Activated T-cell treated with anti-CD3 and anti-CD28 coated beads for 4 hours (primary cell): ENCODE data around the gene RIMS4.
"Not testable (repeated sequence)": the region's sequence is repeated elsewhere in the genome, so short reads cannot be mapped to it uniquely, and the experiment has no call there.

Experiments used
- DNase-seq: peaks from one replicate; pipeline ENCODE4 v3.0.0-alpha.2; 2020

Gene RIMS4

DNA sequence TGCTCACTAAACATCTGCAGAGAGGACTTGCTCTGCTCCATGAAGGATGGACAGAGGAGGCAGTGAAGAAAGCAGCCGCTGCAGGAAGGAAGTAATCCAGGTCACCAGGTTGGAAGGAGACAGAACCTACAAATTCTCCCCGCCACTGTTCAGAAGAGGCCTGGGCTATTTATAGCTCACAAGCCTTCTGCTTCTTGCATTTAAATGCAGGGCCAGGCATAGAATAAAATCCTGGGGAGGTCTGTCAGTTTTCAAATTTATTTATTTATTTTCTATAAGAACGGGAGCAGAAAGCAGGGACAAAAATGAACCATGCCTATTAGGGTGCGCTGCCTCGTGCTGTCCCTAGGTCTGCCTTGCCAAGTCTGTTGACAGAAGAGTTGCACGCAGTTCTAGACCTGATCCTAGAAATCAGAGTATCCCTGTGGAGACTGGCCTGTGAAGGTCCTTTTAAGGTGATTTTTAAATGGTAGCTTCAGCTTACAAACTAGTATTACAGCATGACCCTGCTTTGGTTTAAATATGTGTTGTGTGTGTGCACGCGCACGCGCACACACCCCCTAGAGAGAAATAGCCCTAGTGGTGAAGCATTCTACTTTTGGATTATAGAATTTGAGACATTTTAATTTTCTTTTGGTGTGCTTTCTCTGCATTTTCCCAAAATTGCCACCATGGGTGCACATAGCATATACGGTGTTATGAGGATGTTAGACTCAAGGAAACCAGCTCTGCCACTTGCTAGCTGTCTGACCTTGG, 19.5 kb downstream of the RIMS4 start:
- no peak for DNase-seq

GRCh38 chr20:44788706-44789456, 21.5 kb downstream of the RIMS4 start:
- DNase-seq: no peak

GRCh38 chr20:44787299-44787698, 23.0 kb downstream of the RIMS4 start:
- no peak for DNase-seq

DNA sequence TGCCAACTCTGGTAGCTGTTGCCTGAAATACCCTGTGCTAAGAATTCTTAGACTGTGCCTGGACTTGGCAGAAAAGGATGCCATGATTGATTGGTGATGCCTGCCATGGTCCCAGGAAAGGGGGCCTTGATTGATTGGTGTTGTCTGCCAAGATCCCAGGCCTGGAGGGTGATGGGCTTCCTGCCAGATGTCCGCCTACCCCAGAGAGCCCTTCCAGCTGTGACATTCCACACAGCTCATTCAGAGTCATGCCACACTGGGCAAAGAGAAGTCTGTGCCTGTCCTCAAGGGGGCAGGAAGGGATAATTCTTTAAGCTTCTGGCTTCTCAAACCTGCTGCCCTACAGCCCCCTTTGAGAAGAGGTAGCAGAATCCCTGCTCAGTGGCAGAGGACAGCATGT, 24.6 kb downstream of the RIMS4 start:
- DNase-seq: no peak

DNA sequence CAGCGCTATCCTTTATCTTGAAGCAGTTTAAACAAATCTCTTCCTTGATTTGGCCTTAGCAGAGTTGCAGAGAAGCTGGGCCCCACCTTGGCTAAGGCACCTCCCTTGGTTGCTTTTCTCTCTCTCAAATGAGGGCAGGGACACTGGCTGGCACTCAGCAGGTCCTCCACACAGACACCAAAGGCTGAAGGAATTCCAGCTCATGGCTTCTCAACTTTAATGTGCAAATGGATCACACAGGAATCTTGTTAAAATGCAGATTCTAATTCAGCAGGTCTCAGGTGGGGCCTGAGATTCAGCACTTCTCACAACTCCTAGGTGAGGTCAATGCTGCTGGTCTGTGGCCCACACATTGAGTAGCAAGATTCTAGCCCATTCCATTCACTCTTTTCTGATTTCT, 25.7 kb downstream of the RIMS4 start:
- DNase-seq: no peak

DNA sequence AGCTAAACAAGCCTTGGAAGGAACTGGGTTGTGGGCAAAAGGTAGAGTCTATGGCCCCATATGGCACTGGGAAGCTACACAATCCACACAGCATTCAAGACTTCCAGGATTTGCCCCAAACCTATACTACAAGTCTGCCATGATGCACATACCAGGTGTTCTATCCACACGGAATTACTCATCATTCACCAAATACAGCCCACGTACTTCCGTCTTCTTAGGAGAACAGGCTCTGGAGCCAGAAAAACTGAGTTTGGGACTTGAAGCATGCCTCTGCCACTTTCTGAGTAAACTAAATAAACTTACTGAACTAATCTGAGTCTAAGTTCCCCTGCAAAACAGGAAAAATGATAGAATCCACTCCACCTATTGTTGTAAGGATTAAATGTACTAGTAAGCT, 28.6 kb downstream of the RIMS4 start:
- no peak for DNase-seq

DNA sequence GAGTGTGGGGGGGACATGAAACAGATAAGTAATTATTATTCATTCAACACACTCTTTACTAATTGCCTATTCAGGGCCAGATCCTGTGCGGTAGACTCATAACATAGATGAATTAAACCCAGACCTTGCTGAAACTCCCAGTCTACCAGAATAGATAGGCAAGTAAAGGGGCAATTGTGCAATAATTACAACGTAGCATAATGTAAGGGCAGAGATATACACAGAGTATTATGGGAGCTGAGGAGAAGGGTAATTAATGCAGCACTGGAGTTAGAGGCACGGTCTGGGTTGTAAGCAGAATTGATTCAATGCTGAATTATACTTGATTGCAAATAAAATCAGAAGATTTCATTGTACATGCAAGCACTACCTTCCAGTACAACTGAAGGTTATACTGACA, 29.2 kb downstream of the RIMS4 start:
- DNase-seq: no peak

DNA sequence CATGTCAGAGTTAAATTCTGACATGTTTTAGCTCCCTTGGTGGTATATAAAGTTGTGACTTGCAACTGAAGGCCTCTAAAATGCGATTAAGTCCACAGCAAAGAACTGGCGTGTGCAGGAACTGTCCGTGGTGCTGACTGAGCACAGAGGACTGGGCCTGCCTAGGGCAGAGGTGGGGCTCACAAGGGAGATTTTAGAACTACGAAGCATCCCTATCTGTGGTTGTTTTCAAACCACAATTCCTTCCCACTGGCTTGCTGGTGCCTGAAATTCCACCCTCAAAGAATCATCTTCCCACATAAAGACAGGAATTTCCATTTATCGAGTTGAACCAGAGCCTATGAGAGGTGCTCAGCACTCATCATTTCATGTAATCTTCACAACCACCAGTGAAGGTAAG, 30.1 kb downstream of the RIMS4 start:
- no peak for DNase-seq

DNA sequence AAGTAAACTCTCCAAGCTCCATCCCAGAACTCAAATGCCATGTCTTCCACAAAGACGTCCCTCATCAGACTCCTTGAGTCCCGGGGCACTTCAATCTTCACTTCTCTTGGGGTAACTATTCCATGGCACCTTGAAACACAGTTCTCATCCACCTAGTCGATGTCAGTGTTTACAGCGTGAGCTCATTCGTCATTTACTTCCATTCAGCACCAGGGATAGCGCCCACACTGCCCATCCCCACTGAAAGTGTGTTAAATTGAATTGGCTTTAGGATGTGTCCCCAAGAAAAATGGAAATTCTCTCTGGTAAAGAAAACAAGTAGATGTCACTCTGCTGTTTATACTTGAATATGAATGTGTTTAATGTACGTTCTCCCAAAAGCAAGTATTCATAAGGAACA, 33.4 kb downstream of the RIMS4 start:
- DNase-seq: no peak

- DNase-seq: no peak
Observed at GRCh38 chr20:44773070-44773829, 37.1 kb downstream of the RIMS4 start.

GRCh38 chr20:44772636-44773035, 37.7 kb downstream of the RIMS4 start:
- no peak for DNase-seq

- no peak for DNase-seq
Observed at GRCh38 chr20:44771172-44771535, 39.2 kb downstream of the RIMS4 start.

DNA sequence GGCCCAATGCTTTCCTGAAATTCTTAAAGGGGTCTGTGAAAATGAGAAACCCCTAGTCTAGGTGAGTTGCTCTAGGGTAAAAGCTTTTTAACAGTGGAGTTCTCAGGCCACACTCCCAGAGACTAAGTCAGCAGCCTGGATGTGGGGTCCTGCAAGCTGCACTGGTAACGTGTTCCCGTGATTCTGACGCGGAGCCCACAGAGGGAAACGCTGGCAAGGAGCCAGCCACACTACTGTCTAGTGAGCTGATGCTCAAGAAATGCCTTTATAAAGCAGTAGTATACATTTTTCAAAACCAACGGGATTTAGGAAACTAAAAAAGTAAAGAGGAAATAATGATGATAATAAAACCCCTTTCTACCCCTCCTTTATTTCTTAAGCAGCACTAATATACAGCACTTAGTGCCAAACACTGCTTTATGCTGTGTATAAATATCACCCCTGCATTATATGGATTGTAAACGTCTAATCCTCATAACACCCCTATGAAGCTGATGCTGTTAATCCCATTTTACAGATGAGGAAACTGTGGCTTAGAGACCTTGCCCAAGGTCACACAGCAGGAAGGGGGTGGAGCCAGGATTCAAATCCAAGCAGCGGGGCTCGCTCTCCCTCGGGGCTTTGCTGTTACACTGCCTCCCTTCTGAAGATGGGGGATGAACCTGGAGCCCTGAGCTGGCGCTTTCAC, 39.7 kb downstream of the RIMS4 start:
- no peak for DNase-seq

DNA sequence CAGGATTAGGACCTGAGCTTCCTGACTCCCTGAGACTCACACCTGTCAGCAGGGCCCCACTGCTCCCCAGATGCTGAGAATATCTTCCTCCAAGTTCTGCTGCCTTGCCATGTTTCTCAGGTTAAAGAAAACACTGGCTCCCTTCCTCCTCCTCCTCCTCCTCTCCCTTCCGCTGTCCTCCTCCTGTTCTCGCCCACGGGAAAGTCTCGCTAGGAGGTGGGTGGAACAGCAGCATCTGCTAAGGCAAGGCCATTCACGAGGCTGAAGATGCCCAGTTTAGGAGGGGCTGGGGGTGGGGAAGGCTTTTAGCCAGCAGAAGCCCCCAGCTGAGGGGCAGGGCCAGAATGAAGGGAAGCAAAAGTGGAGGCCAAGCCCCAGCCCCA, 40.9 kb downstream of the RIMS4 start:
- no peak for DNase-seq

GRCh38 chr20:44768854-44769480, 41.4 kb downstream of the RIMS4 start:
- no peak for DNase-seq

DNA sequence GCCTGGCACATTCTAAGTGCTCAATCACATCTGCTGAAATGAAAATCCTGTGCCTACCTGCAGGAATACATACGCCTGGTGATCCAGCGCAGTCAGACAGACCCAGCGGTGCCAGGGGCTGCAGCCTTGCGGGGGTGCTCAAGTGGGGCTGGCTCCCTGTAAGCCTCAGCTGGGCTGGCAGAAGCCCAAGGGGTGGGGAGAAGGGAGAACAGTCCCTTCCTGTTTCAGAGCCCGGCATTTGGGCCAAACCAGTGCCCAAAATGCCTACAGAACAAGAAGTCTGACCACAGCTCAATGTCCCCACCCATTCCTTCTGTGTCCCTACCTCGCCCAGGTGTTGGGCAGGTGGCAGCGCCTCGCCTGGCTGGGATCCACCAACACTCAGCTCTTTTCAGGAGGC, 42.1 kb downstream of the RIMS4 start:
- DNase-seq: no peak

DNA sequence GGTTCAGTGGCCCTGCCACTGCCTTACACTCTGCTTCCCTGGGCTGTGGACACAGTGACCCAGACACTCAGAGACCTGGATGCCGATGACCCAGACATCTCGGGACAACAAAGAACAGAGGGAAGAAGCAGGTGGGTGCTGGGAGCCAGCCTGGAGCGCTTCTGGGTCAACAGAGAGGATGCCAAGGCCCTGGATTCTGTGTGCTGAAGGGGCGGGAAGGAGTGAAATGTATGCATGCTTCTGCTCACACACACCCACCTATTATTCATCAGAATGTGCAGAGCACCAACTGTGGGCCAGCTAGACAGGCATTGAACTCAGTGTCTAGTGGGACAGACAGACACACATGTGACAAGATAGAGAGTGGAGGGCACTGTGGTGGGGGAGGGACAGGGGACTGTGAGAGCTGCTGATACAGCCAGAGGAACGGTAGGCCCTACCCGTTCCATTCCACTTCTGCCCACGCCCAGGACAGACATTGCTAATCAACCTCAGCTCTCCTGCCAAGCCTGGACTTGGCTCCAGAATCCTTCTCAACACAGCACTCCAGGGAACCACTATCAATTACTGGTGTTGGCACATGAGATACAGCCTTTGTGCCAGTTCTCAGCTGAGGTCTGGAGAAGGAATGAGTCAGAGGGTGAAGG, 44.5 kb downstream of the RIMS4 start:
- no peak for DNase-seq

GRCh38 chr20:44765091-44765490, 45.3 kb downstream of the RIMS4 start:
- no peak for DNase-seq

GRCh38 chr20:44763798-44764197, 46.5 kb downstream of the RIMS4 start:
- not testable (repeated sequence) for DNase-seq

- no peak for DNase-seq
Observed at GRCh38 chr20:44762466-44763140, 47.7 kb downstream of the RIMS4 start.

DNA sequence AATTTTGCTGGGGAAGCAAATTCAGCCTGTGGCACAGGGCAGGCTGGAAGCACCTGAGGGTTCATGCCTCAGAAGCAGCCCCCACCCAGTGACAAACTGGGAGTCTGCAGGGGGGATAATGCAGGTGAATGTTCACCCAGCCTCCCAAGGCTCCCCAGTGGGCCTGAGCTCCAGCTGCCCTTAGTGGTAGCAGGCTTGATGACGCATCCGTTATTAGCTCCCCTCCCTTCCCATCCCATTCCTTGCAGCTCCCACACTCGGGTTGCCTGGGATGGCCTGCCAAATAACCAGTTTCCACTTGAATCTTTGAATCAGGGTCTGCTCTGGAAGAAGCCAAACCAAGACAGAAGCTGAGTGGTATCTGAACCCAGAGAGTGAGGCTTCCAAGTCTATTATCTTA, 48.9 kb downstream of the RIMS4 start:
- no peak for DNase-seq

- no peak for DNase-seq
Observed at GRCh38 chr20:44759595-44759994, 50.8 kb downstream of the RIMS4 start.
